Kidney epithelial cell (primary cell): ENCODE data around the gene COL23A1. TPM values are rescaled to one million over a fixed set of nuclear protein-coding genes. Genes with fewer than 3 reads are reported as not detected.

Source experiments
- DNase-seq: peaks from one replicate; pipeline ENCODE4 v3.0.0-alpha.2; 2010; ENCODE audit warnings: low read depth
- H3K27me3 ChIP-seq: 2 replicates; pipeline ENCODE4 v1.6.0; 2011; ENCODE audit warnings: low read length; ENCODE audit not compliant: control insufficient read depth, insufficient read depth
- H3K36me3 ChIP-seq: 2 replicates; pipeline ENCODE4 v1.5.1; 2011; ENCODE audit warnings: low read length; ENCODE audit not compliant: control insufficient read depth, insufficient read depth
- H3K4me3 ChIP-seq: 2 replicates; pipeline ENCODE4 v1.5.1; 2011; ENCODE audit warnings: low read depth, mild to moderate bottlenecking, control low read depth, low read length
- total RNA-seq: library from RNA; depleted of rRNA; stranded (reverse); fragments of >200 nt; gene quantifications from 2 replicates; pipeline ENCODE4 v1.2.3, GENCODE V29; 2015
- TF ChIP-seq, protein P1 (sequence below): IDR thresholded peaks from 2 replicates; pipeline ENCODE4 v1.5.1; 2011; ENCODE audit warnings: mild to moderate bottlenecking, moderate library complexity, low read length, control low read depth, inconsistent platforms; ENCODE audit not compliant: insufficient read depth, poor library complexity, severe bottlenecking

The COL23A1 gene
- total RNA-seq, 1 donor from 2014 or later: 0.17 TPM

DNA sequence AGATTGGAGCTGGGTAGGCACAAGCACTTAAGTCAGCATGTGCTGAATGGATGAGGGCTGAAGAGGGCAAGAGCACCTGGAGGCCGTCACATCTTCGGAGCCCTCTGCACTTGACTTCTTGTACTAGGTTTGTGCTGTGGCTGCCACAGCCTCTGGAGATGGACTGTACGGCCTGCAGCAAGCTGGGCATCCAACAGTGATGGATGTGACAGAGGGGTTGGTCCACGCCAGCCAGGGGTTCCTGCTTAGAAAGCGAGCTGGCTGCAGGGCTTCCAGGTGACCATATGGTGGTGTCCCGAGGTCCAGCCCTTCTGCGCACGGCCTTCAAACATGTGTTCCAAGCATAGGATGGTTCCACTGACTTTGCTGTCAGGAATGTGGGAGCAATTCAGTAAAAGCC lies 292.4 kb downstream of the COL23A1 start:
- TF ChIP-seq, protein P1, sequence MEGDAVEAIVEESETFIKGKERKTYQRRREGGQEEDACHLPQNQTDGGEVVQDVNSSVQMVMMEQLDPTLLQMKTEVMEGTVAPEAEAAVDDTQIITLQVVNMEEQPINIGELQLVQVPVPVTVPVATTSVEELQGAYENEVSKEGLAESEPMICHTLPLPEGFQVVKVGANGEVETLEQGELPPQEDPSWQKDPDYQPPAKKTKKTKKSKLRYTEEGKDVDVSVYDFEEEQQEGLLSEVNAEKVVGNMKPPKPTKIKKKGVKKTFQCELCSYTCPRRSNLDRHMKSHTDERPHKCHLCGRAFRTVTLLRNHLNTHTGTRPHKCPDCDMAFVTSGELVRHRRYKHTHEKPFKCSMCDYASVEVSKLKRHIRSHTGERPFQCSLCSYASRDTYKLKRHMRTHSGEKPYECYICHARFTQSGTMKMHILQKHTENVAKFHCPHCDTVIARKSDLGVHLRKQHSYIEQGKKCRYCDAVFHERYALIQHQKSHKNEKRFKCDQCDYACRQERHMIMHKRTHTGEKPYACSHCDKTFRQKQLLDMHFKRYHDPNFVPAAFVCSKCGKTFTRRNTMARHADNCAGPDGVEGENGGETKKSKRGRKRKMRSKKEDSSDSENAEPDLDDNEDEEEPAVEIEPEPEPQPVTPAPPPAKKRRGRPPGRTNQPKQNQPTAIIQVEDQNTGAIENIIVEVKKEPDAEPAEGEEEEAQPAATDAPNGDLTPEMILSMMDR: no peak
- peaks cover 4% of the 10 kb centered on the region for H3K27me3 ChIP-seq
- no peak for DNase-seq
- H3K4me3 ChIP-seq: no peak overlapping the region
- no peaks in the 10 kb centered on the region for H3K36me3 ChIP-seq

DNA sequence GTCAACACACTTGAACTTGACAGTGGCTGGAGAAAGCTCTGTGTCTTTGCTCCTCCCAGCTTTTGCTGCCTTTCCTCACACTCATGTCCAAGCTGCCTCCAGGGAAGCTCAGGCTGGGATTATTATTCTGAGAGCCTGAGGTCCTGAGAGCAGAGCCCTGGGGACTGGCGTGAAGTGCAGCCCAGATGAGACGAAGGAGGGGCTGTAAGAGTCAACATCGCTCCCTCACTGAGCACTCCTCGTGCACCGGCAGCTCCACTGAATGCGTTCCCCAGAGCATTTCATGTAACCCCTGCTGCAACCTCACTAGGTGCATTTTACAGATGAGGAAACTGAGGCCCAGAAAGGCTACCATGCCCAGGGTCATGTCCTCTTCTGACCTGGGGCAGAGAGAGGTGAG lies 294.1 kb downstream of the COL23A1 start:
- TF ChIP-seq, protein P1: no peak
- no peaks in the 10 kb centered on the region for H3K27me3 ChIP-seq
- no peak for DNase-seq
- no peaks in the 10 kb centered on the region for H3K36me3 ChIP-seq
- H3K4me3 ChIP-seq: no peak overlapping the region

DNA sequence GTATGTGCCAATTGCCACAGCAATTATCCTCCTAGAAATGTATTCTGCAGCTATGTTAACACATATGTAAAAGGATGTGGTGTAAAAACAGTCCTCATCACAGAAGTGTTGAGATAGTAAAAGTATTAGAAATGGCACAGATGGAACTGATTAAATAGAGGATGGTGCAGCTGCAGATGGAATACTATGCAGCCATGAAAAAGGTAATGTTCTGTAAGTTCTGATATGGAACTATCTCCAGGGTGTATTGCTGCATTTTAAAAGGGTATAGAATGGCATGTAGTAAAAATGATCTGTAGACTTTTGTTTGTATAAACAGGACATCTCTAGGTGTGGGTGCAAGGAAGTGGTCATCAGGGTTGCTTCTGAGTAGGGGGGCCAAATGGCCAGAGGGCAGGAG lies 294.6 kb downstream of the COL23A1 start:
- no peak overlapping the region for H3K4me3 ChIP-seq
- H3K27me3 ChIP-seq: no peaks in the 10 kb centered on the region
- TF ChIP-seq, protein P1: no peak
- DNase-seq: no peak
- H3K36me3 ChIP-seq: no peaks in the 10 kb centered on the region

DNA sequence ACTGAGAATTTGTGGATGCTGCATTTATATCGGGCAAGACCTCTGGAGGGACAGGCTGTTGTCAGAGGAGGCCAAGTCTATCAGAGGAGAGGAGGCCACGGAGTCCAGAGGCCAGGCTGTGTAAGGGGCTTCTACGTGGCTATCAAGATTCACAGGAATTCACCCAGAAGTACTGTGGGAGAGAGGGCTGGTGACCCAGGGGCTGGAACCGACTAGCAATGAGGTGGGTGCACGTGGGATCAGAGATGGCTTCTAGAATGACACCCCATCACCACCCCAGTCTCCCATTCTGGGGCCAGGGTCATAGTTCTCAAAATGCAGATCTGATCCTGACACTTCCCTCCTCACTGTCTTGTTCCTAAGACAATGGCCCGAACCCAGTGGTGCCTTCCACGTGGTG lies 296.4 kb downstream of the COL23A1 start:
- no peak for DNase-seq
- no peaks in the 10 kb centered on the region for H3K36me3 ChIP-seq

DNA sequence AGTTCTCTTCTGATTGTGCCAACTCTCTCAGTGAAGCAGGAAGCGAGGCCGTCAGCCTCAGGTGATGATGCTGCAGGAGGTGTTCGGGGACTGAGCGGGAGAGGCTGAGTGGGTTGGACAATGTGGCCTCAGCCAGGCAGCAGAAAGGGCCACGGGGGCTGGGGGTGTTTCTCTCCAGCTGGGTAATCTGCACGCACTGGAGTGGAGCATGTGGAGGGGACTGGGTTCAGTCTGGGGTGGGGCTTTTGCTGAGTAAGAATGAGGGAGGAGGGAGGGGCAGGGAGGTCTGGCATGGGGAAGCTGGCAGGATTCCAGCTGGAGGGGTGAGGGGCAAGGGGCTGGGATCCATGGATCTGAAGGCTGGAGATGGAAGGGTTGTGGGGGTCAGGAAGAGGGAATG lies 296.8 kb downstream of the COL23A1 start:
- no peaks in the 10 kb centered on the region for H3K36me3 ChIP-seq
- TF ChIP-seq, protein P1: no peak
- H3K4me3 ChIP-seq: no peak overlapping the region
- H3K27me3 ChIP-seq: peaks cover 2% of the 10 kb centered on the region
- no peak for DNase-seq

More for the DNA sequence above, 296.4 kb downstream of the COL23A1 start:
- Histone ChIP-seq H3K4me3 (no peak overlapping the region), H3K27me3 (peaks cover 2% of the 10 kb centered on the region)
- TF ChIP-seq, protein P1: no peak

DNA sequence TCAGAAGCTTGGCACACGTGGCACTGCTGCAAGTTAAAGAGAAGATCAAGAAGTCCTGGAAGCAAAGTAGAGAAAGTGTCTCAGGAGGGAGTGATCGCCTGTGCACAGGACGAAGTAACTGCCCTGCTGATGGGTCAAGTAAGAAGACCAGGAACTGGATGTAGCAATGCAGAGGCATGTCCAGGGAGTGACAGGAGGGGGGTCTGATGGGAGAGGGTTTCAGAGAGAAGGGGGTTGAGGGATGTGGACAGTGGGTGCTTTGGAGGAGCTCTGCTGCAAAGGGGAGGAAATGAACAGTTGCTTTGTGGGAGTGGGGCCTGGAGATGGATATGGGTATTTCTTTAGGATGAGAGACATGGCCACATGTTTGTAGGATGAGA lies 297.4 kb downstream of the COL23A1 start:
- H3K36me3 ChIP-seq: no peaks in the 10 kb centered on the region
- DNase-seq: no peak
- no peak overlapping the region for H3K4me3 ChIP-seq
- peaks cover 2% of the 10 kb centered on the region for H3K27me3 ChIP-seq
- TF ChIP-seq, protein P1: no peak
